HCT116 (cell line): ENCODE data around the gene CACNA1C. TPM values are rescaled to one million over a fixed set of nuclear protein-coding genes. Genes with fewer than 3 reads are reported as not detected.

Source experiments
- ATAC-seq: fragments of 200-7000 bp; cut with Tn5 transposase; 2 replicates; pipeline ENCODE4 v1.9.1; 2020; ENCODE audit warnings: mild to moderate bottlenecking, moderate library complexity
- BruUV-seq: library from RNA; stranded (reverse); fragments of 400-500 nt; replicated peaks from 2 replicates; lab custom pipeline; 2021; lab: Mats Ljungman, UMichigan
- CTCF ChIA-PET: fragments of 300-600 bp; sonication (Branson Sonifier 250); formaldehyde crosslinking; loops from one replicate; lab custom pipeline; 2021; ENCODE audit warnings: antibody characterized with exemption; lab: Charles Lee
- POLR2A ChIA-PET: fragments of 300-600, 350-600 bp; sonication (Branson Sonifier 250); formaldehyde crosslinking; loops from one replicate; lab custom pipeline; 2021; ENCODE audit warnings: antibody characterized with exemption; lab: Charles Lee
- RAD21 ChIA-PET, 2 experiments: fragments of 300-600 bp; sonication (Branson Sonifier 250); formaldehyde crosslinking; loops; one replicate each; lab custom pipeline; 2023; ENCODE audit warnings: low total read pairs in 2 of 2; ENCODE audit not compliant: uncharacterized antibody in 2 of 2, unreplicated experiment in 2 of 2, low non-redundant PET in 1 of 2; lab: Charles Lee
- DNase-seq: peaks from one replicate; pipeline ENCODE4 v3.0.0-alpha.2; 2010; ENCODE audit warnings: low read depth, low spot score
- H2AFZ ChIP-seq: fragments of 200-600 bp; shearing (Covaris generic), sonication (generic); 2 replicates; pipeline ENCODE4 v1.6.1; 2017; ENCODE audit warnings: low read depth, mixed run types, mixed read lengths, antibody characterized with exemption, low read length; ENCODE audit not compliant: poor library complexity, severe bottlenecking
- H3K27ac ChIP-seq: 2 replicates; pipeline ENCODE4 v1.5.1; 2012; ENCODE audit warnings: low read depth, low read length
- H3K27me3 ChIP-seq: fragments of 200-600 bp; sonication (generic); 2 replicates; pipeline ENCODE4 v1.6.1; 2016; ENCODE audit warnings: mixed run types, low read length, mixed read lengths; ENCODE audit not compliant: insufficient read depth
- H3K36me3 ChIP-seq, 2 experiments: fragments of 200-500 bp in 1 of 2; fragments of 200-600 bp in 1 of 2; sonication (Bioruptor generic) in 1 of 2; sonication (generic) in 1 of 2; 2 replicates each; pipeline versions ENCODE4 v1.5.1 to v1.6.1; 2014 to 2016; ENCODE audit warnings: low read length in 2 of 2, inconsistent platforms in 1 of 2, mixed read lengths in 1 of 2, mixed run types in 1 of 2; ENCODE audit not compliant: insufficient read depth in 2 of 2, control insufficient read depth in 1 of 2
- H3K4me1 ChIP-seq, 2 experiments: fragments of 200-600 bp in 1 of 2; sonication (generic) in 1 of 2; 2 replicates each; pipeline versions ENCODE4 v1.5.1 to v1.6.1; 2012 to 2017; ENCODE audit warnings: low read length in 2 of 2, inconsistent platforms in 1 of 2, mild to moderate bottlenecking in 1 of 2, mixed read lengths in 1 of 2, mixed run types in 1 of 2, moderate library complexity in 1 of 2; ENCODE audit not compliant: insufficient read depth in 2 of 2, control insufficient read depth in 1 of 2
- H3K4me2 ChIP-seq: fragments of 200-600 bp; sonication (generic); 2 replicates; pipeline ENCODE4 v1.6.1; 2017; ENCODE audit warnings: mixed run types, low read length, mixed read lengths
- H3K4me3 ChIP-seq, 2 experiments: fragments of 200-600 bp in 1 of 2; sonication (generic) in 1 of 2; replicated peaks in 1 of 2; 2 replicates each; pipeline ENCODE4 v1.5.1; 2011 to 2016; ENCODE audit warnings: low read length in 2 of 2, control low read depth in 1 of 2, low read depth in 1 of 2, mild to moderate bottlenecking in 1 of 2, mixed read lengths in 1 of 2, mixed run types in 1 of 2
- H3K79me2 ChIP-seq: fragments of 200-600 bp; sonication (generic); 2 replicates; pipeline ENCODE4 v1.6.1; 2017; ENCODE audit warnings: mild to moderate bottlenecking, mixed run types, low read length, moderate library complexity, mixed read lengths; ENCODE audit not compliant: insufficient read depth
- H3K9ac ChIP-seq: fragments of 200-600 bp; sonication (generic); 2 replicates; pipeline ENCODE4 v1.6.1; 2016; ENCODE audit warnings: low read length, mixed read lengths
- H3K9me2 ChIP-seq: fragments of 200-600 bp; sonication (generic), shearing (Covaris generic); 2 replicates; pipeline ENCODE4 v1.6.1; 2017; ENCODE audit warnings: mixed run types, mild to moderate bottlenecking, moderate library complexity; ENCODE audit not compliant: insufficient read depth
- H3K9me3 ChIP-seq, 2 experiments: fragments of 200-500 bp in 1 of 2; fragments of 200-600 bp in 1 of 2; sonication (Bioruptor generic) in 1 of 2; sonication (generic) in 1 of 2; 2 replicates each; pipeline ENCODE4 v1.6.1; 2014 to 2017; ENCODE audit warnings: low read length in 2 of 2, mixed read lengths in 2 of 2, inconsistent platforms in 1 of 2, low read depth in 1 of 2, mild to moderate bottlenecking in 1 of 2, mixed run types in 1 of 2, moderate library complexity in 1 of 2; ENCODE audit not compliant: control insufficient read depth in 1 of 2, insufficient read depth in 1 of 2
- H4K20me1 ChIP-seq: fragments of 200-600 bp; sonication (generic), shearing (Covaris generic); 2 replicates; pipeline ENCODE4 v1.6.1; 2017; ENCODE audit warnings: mixed run types, mild to moderate bottlenecking, moderate library complexity; ENCODE audit not compliant: insufficient read depth
- ELF1 ChIP-seq: IDR thresholded peaks from 2 replicates; pipeline ENCODE4 v1.6.1; 2012; ENCODE audit warnings: low read depth, borderline replicate concordance
- EZH2phosphoT487 ChIP-seq: fragments of 200-600 bp; IDR thresholded peaks from 2 replicates; pipeline ENCODE4 v1.6.1; 2018; ENCODE audit warnings: antibody characterized with exemption, borderline replicate concordance
- JUND ChIP-seq: IDR thresholded peaks from 2 replicates; pipeline ENCODE4 v1.6.1; 2012
- RAD21 ChIP-seq: IDR thresholded peaks from 2 replicates; pipeline ENCODE4 v1.6.1; 2012; ENCODE audit warnings: low read depth, mild to moderate bottlenecking
- SIN3A ChIP-seq: IDR thresholded peaks from 2 replicates; pipeline ENCODE4 v1.6.1; 2012; ENCODE audit warnings: low read depth
- TCF7L2 ChIP-seq: IDR thresholded peaks from 2 replicates; pipeline ENCODE4 v1.7.0; 2011; ENCODE audit warnings: borderline replicate concordance, inconsistent platforms; ENCODE audit not compliant: insufficient read depth, insufficient read length; ENCODE audit errors: extremely low read depth
- ZFX ChIP-seq: fragments of 450-650 bp; IDR thresholded peaks from 2 replicates; pipeline ENCODE4 v1.6.1; 2017
- intact Hi-C: fragments of 100-400 bp; cut with micrococcal nuclease; formaldehyde crosslinking; loops from 2 replicates; pipeline ENCODE4 v1.10.0; 2022
- total RNA-seq: library from RNA; stranded (reverse); gene quantifications from one replicate; pipeline ENCODE4 v1.2.1, GENCODE V29; 2021; ENCODE audit not compliant: unreplicated experiment
- TF ChIP-seq, protein P1 (sequence below): IDR thresholded peaks from 2 replicates; pipeline ENCODE4 v1.6.1; 2011; ENCODE audit warnings: mild to moderate bottlenecking, low read length, moderate library complexity; ENCODE audit not compliant: insufficient replicate concordance; ENCODE audit errors: extremely low read depth
- TF ChIP-seq, protein P2 (sequence below): IDR thresholded peaks from 2 replicates; pipeline ENCODE4 v1.6.1; 2012

The CACNA1C gene
- total RNA-seq, 1 experiment from 2014 or later: 0.05 TPM

DNA sequence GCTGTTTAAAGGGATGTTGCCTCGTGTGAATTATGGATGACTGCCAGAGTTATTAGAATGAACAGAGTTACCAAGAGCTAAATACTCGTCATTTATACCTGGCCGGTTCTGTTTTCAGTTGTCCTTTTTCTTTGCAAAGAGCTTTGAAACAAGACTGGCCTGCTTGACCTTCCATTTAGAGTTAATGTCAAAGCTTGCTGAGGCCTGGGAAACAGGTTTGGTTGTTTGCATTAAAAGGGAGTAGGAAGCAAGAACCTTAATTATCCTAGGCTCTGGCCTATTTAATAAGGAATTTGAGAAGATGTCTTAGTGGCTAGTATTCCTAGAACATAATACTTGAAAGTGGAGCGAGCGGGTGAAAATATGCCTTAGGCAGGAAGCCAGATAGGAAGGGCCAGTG, 233.3 kb downstream of the CACNA1C start:
- Histone ChIP-seq H2AFZ (no peak overlapping the region), H3K27ac (no peak overlapping the region), H3K36me3 (no peaks in the 10 kb centered on the region), H3K79me2 (no peaks in the 10 kb centered on the region), H4K20me1 (no peaks in the 10 kb centered on the region), H3K4me1 (peaks cover 0 to 6% of the 10 kb centered on the region in 2 experiments; a peak in 1 of 4 replicates), H3K27me3 (no peaks in the 10 kb centered on the region), H3K9me3 (no peaks in the 10 kb centered on the region), H3K4me2 (no peak overlapping the region), H3K9ac (no peak overlapping the region), H3K9me2 (no peaks in the 10 kb centered on the region), H3K4me3 (no peak overlapping the region)
- ChIA-PET POLR2A (no interaction called here), RAD21 (no interaction called here), CTCF (no interaction called here)
- DNase-seq (no peak), ATAC-seq (no peak)
- no TSS peak for BruUV-seq
- TF ChIP-seq JUND (no peak), EZH2phosphoT487 (no peak), ZFX (no peak)
- intact Hi-C loops: loop anchor here (10.0 kb wide), 1 partner anchor 299 kb away; no protein-coding TSS in a partner anchor

- ATAC-seq (no peak), DNase-seq (no peak)
- H3K9me2 ChIP-seq: no peaks in the 10 kb centered on the region
- ChIA-PET CTCF (no interaction called here), POLR2A (no interaction called here)
- no peaks in the 10 kb centered on the region for H3K9me3 ChIP-seq
- peaks cover 0 to 6% of the 10 kb centered on the region in 2 experiments; a peak in 1 of 4 replicates for H3K4me1 ChIP-seq
- BruUV-seq: no TSS peak
- no peaks in the 10 kb centered on the region for H3K36me3 ChIP-seq
- no peak overlapping the region for H3K4me3 ChIP-seq
- no peaks in the 10 kb centered on the region for H3K27me3 ChIP-seq
- H3K4me2 ChIP-seq: no peak overlapping the region
- H3K9ac ChIP-seq: no peak overlapping the region
- H2AFZ ChIP-seq: no peak overlapping the region
- H3K27ac ChIP-seq: no peak overlapping the region
- intact Hi-C loops: loop anchor here (10.0 kb wide), 1 partner anchor 298 kb away; no protein-coding TSS in a partner anchor
- TF ChIP-seq, protein P1, sequence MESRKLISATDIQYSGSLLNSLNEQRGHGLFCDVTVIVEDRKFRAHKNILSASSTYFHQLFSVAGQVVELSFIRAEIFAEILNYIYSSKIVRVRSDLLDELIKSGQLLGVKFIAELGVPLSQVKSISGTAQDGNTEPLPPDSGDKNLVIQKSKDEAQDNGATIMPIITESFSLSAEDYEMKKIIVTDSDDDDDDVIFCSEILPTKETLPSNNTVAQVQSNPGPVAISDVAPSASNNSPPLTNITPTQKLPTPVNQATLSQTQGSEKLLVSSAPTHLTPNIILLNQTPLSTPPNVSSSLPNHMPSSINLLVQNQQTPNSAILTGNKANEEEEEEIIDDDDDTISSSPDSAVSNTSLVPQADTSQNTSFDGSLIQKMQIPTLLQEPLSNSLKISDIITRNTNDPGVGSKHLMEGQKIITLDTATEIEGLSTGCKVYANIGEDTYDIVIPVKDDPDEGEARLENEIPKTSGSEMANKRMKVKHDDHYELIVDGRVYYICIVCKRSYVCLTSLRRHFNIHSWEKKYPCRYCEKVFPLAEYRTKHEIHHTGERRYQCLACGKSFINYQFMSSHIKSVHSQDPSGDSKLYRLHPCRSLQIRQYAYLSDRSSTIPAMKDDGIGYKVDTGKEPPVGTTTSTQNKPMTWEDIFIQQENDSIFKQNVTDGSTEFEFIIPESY: no peak
- TF ChIP-seq, protein P2, sequence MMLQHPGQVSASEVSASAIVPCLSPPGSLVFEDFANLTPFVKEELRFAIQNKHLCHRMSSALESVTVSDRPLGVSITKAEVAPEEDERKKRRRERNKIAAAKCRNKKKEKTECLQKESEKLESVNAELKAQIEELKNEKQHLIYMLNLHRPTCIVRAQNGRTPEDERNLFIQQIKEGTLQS: no peak
- TF ChIP-seq TCF7L2 (no peak), RAD21 (no peak), ELF1 (no peak), JUND (no peak), SIN3A (no peak)
- TF ChIP-seq, all 23 proteins: peak for 0
- RAD21 ChIA-PET: no interaction called here
- H3K79me2 ChIP-seq: no peaks in the 10 kb centered on the region
- no peaks in the 10 kb centered on the region for H4K20me1 ChIP-seq
Observed at GRCh38 chr12:2286461-2287131, 233.8 kb downstream of the CACNA1C start.
